K562 (cell line): Measurements from ENCODE around the gene CRB2. TPM values are rescaled to one million over a fixed set of nuclear protein-coding genes. Genes with fewer than 3 reads are reported as not detected.

Source experiments
- BRF1 ChIP-seq: IDR thresholded peaks from 3 replicates; pipeline ENCODE4 v1.6.1; 2011; ENCODE audit warnings: borderline replicate concordance, mild to moderate bottlenecking; ENCODE audit not compliant: insufficient read length; ENCODE audit errors: extremely low read depth
- CBX2 ChIP-seq: fragments of 200-600 bp; sonication (generic); IDR thresholded peaks from one replicate; pipeline ENCODE4 v1.6.1; 2012; ENCODE audit warnings: mild to moderate bottlenecking, low read length, inconsistent platforms; ENCODE audit not compliant: insufficient read depth, poor library complexity, severe bottlenecking
- ELK1 ChIP-seq: sonication (generic); formaldehyde crosslinking; IDR thresholded peaks from 2 replicates; pipeline ENCODE4 v1.8.1; 2022; ENCODE audit warnings: missing genetic modification reagents
- ETS1 ChIP-seq: conservative IDR thresholded peaks from 2 replicates; pipeline ENCODE4 v1.6.1; 2011; ENCODE audit warnings: low read depth, mild to moderate bottlenecking, low read length; ENCODE audit not compliant: control insufficient read depth
- L3MBTL2 ChIP-seq: fragments of 450-650 bp; IDR thresholded peaks from 2 replicates; pipeline ENCODE4 v1.6.1; 2016; ENCODE audit warnings: mild to moderate bottlenecking, moderate library complexity
- MAX ChIP-seq: sonication (generic); formaldehyde crosslinking; IDR thresholded peaks from 2 replicates; pipeline ENCODE4 v1.9.0; 2022; ENCODE audit warnings: mild to moderate bottlenecking, missing genetic modification reagents
- MNT ChIP-seq, 2 experiments: fragments of 450-650 bp; conservative IDR thresholded peaks; 2 replicates each; pipeline ENCODE4 v1.6.1; 2017; ENCODE audit warnings: mild to moderate bottlenecking in 2 of 2, moderate library complexity in 2 of 2
- RFX1 ChIP-seq: fragments of 450-650 bp; IDR thresholded peaks from 2 replicates; pipeline ENCODE4 v1.6.1; 2016; ENCODE audit warnings: mild to moderate bottlenecking, moderate library complexity
- SNRNP70 ChIP-seq: fragments of 200-400 bp; formaldehyde crosslinking; optimal IDR thresholded peaks from 2 replicates; pipeline ENCODE3; 2017; ENCODE audit warnings: low read depth, low read length
- SRSF9 ChIP-seq: fragments of 200-400 bp; formaldehyde crosslinking; IDR thresholded peaks from 2 replicates; pipeline ENCODE4 v1.6.1; 2017; ENCODE audit warnings: low read depth, low read length, borderline replicate concordance
- TSC22D4 ChIP-seq: fragments of 450-650 bp; IDR thresholded peaks from 2 replicates; pipeline ENCODE4 v1.6.1; 2016; ENCODE audit warnings: missing genetic modification characterization, missing biosample characterization, control low read depth
- ZBTB34 ChIP-seq: fragments of 250-450 bp; sonication (Bioruptor Pico); IDR thresholded peaks from 2 replicates; pipeline ENCODE4 v1.8.0; 2021; ENCODE audit warnings: mild to moderate bottlenecking, moderate library complexity
- ZNF232 ChIP-seq: sonication (generic); formaldehyde crosslinking; IDR thresholded peaks from 2 replicates; pipeline ENCODE4 v1.8.0; 2022; ENCODE audit warnings: mild to moderate bottlenecking, missing genetic modification reagents
- ZNF449 ChIP-seq: fragments of 250-450 bp; sonication (Bioruptor Pico); IDR thresholded peaks from 2 replicates; pipeline ENCODE4 v1.8.0; 2022; ENCODE audit warnings: moderate library complexity, mild to moderate bottlenecking, inconsistent platforms
- ZNF76 ChIP-seq: fragments of 250-450 bp; sonication (Bioruptor Pico); IDR thresholded peaks from 2 replicates; pipeline ENCODE4 v1.4.0; 2020; ENCODE audit warnings: mild to moderate bottlenecking, moderate library complexity, borderline replicate concordance
- ZNF778 ChIP-seq: fragments of 450-650 bp; formaldehyde crosslinking; IDR thresholded peaks from 2 replicates; pipeline ENCODE4 v1.4.0; 2020; ENCODE audit warnings: mild to moderate bottlenecking, moderate library complexity
- polyA plus RNA-seq, 8 experiments: library from polyadenylated mRNA; depleted of rRNA in 4 of 8; stranded (reverse) in 5 of 8; unstranded in 3 of 8; fragments of >200 nt; fragmentation: Nextera tagmentation in 2 of 8; fragmentation: Illumina TruSeq in 1 of 8; extraction: Ambion mirVana in 2 of 8; extraction: Trizol in 1 of 8; gene quantifications; 2 replicates each; pipeline versions ENCODE4 v1.2.1 to v1.2.3, GENCODE V29; 2011 to 2014; ENCODE audit warnings: inconsistent platforms in 1 of 8, missing spikeins in 1 of 8
- total RNA-seq, 7 experiments: library from RNA; depleted of rRNA in 6 of 7; stranded (reverse); fragments of >200 nt in 6 of 7; fragmentation: Illumina TruSeq in 2 of 7; extraction: Trizol in 2 of 7; gene quantifications; 2 replicates each; pipeline versions ENCODE4 v1.2.1 to v1.2.3, GENCODE V29; 2011 to 2021; ENCODE audit warnings: low replicate concordance in 1 of 7

Gene CRB2
- total and polyA plus RNA-seq, 9 of the 15 experiments (the other 6 are each of a cell fraction or from before 2014, with no cell fraction given) = 0.13 to 1.2 (median 0.25) TPM; not detected in 2

GRCh38 chr9:123360161-123361085, 4.4 kb downstream of the CRB2 start (continued):
- no peak for TF ChIP-seq SRSF9
- no peak for TF ChIP-seq SNRNP70
- peak; percentile 49; the same call in 1 of the 2 replicates for TF ChIP-seq MAX
- TF ChIP-seq BRF1 = no peak
- peak; percentile 64 for TF ChIP-seq L3MBTL2
- TF ChIP-seq MNT (conservative IDR thresholded peaks at IDR 0.05) = peak in 1 of 2 experiments; percentile 50; a peak in 2 of 4 replicates
- peak; percentile 98 for TF ChIP-seq RFX1
- TF ChIP-seq CBX2 = no peak
- no peak for TF ChIP-seq ZNF76 (CRISPR knock-in tag)
- no peak for TF ChIP-seq ZNF449
- no peak for TF ChIP-seq TSC22D4 (tag)
- TF ChIP-seq ETS1 = no peak
- TF ChIP-seq ZNF232 = no peak
- no peak for TF ChIP-seq ELK1 (CRISPR knock-in tag)
- TF ChIP-seq ZBTB34 (CRISPR knock-in tag) = no peak
- no peak for TF ChIP-seq ZNF778
